GM21423 (cell line): Measurements from ENCODE around the gene NCLN.
"Not testable (repeated sequence)": the region's sequence is repeated elsewhere in the genome, so short reads cannot be mapped to it uniquely, and the experiment has no call there.

Source experiments
- ATAC-seq: cut with Tn5 transposase; IDR thresholded peaks from one replicate; pipeline ENCODE4 v1.9.1; 2021; ENCODE audit warnings: mild to moderate bottlenecking, moderate library complexity; ENCODE audit not compliant: unreplicated experiment

Gene NCLN

GRCh38 chr19:3154957-3155736 lies 30.6 kb upstream of the NCLN start:
- ATAC-seq: peak; percentile 86

- ATAC-seq: no peak
Observed at GRCh38 chr19:3157096-3157845, 28.5 kb upstream of the NCLN start.

- no peak for ATAC-seq
Observed at GRCh38 chr19:3159565-3159964, 26.2 kb upstream of the NCLN start.

GRCh38 chr19:3160219-3160618 lies 25.5 kb upstream of the NCLN start:
- ATAC-seq: no peak

GRCh38 chr19:3161453-3161852 lies 24.3 kb upstream of the NCLN start:
- ATAC-seq: no peak

- ATAC-seq: no peak
Observed at GRCh38 chr19:3162418-3163229, 23.1 kb upstream of the NCLN start.

- no peak for ATAC-seq
Observed at GRCh38 chr19:3163230-3163886, 22.4 kb upstream of the NCLN start.

GRCh38 chr19:3163943-3164342 lies 21.8 kb upstream of the NCLN start:
- ATAC-seq: no peak

GRCh38 chr19:3167533-3168272 lies 18.0 kb upstream of the NCLN start:
- ATAC-seq: no peak

GRCh38 chr19:3171894-3172672 lies 13.6 kb upstream of the NCLN start:
- ATAC-seq: no peak

GRCh38 chr19:3172673-3173000 lies 13.1 kb upstream of the NCLN start:
- not testable (repeated sequence) for ATAC-seq

- no peak for ATAC-seq
Observed at GRCh38 chr19:3175781-3176714, 9.7 kb upstream of the NCLN start.

- no peak for ATAC-seq
Observed at GRCh38 chr19:3176715-3177501, 8.8 kb upstream of the NCLN start.

GRCh38 chr19:3178377-3178972 lies 7.3 kb upstream of the NCLN start, which contains the start of gene S1PR4:
TSS of gene S1PR4 (plus strand) at chr19:3178769. CDS start at chr19:3178793, 24 bp downstream.
- ATAC-seq: no peak

- no peak for ATAC-seq
Observed at GRCh38 chr19:3178973-3179738, 6.6 kb upstream of the NCLN start.

GRCh38 chr19:3179739-3180293 lies 5.9 kb upstream of the NCLN start:
- ATAC-seq: no peak
